GM12864 (cell line): ENCODE measurements around the gene ZNF223.

ENCODE experiments used
- DNase-seq: peaks from one replicate; pipeline ENCODE4 v3.0.0-alpha.2; 2011; ENCODE audit warnings: low read depth
- H3K4me3 ChIP-seq: 2 replicates; pipeline ENCODE4 v1.5.1; 2011; ENCODE audit warnings: mild to moderate bottlenecking, low read depth, low read length, control low read depth
- CTCF ChIP-seq: IDR thresholded peaks from 2 replicates; pipeline ENCODE4 v1.5.1; 2011; ENCODE audit warnings: low read depth, mild to moderate bottlenecking, moderate library complexity, low read length, control low read depth, inconsistent platforms; ENCODE audit errors: missing control alignments

ZNF223 gene

GRCh38 chr19:44010468-44010867 lies 41.4 kb upstream of the ZNF223 start:
- no peak overlapping the region for H3K4me3 ChIP-seq
- no peak for DNase-seq
- TF ChIP-seq CTCF, result no peak

- no peak overlapping the region for H3K4me3 ChIP-seq
- no peak for TF ChIP-seq CTCF
- no peak for DNase-seq
These were observed 32.3 kb upstream of the ZNF223 start for GRCh38 chr19:44019498-44019897.

DNA sequence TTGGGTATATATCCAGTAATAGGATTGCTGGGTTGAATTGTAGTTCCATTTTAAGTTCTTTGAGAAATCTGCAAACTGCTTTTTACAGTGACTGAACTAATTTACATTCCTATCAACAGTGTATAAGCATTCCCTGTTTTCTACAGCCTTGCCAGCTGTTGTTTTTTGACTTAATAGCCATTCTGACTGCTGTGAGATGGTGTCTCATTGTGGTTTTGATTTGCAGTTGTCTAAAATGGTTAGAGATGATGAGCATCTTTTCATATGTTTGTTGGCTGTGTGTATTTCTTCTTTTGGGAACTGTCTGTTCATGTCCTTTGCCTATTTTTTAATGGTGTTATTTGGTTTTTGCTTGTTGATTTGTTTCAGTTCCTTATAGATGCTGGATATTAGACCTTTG lies 30.6 kb upstream of the ZNF223 start:
- no peak for TF ChIP-seq CTCF
- no peak for DNase-seq
- no peak overlapping the region for H3K4me3 ChIP-seq

DNA sequence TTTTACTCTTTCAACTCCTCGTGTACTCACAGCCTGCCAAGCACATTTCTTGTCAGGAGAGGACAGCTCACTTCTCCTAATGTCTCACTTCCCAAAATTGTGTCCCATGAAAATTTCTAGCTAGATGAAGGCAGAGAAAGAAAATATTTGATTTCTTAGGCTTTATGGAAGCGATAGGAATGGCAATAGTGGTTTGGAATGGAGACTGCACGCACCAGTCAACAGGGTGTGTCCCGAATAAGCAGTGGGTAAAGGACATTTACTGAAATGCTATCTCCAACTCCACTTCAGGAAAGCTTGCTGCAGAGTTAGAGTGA lies 27.0 kb upstream of the ZNF223 start:
- TF ChIP-seq CTCF, result no peak
- no peak for DNase-seq
- H3K4me3 ChIP-seq, result peak overlapping the region; percentile 72; the same call in 1 of the 2 replicates

DNA sequence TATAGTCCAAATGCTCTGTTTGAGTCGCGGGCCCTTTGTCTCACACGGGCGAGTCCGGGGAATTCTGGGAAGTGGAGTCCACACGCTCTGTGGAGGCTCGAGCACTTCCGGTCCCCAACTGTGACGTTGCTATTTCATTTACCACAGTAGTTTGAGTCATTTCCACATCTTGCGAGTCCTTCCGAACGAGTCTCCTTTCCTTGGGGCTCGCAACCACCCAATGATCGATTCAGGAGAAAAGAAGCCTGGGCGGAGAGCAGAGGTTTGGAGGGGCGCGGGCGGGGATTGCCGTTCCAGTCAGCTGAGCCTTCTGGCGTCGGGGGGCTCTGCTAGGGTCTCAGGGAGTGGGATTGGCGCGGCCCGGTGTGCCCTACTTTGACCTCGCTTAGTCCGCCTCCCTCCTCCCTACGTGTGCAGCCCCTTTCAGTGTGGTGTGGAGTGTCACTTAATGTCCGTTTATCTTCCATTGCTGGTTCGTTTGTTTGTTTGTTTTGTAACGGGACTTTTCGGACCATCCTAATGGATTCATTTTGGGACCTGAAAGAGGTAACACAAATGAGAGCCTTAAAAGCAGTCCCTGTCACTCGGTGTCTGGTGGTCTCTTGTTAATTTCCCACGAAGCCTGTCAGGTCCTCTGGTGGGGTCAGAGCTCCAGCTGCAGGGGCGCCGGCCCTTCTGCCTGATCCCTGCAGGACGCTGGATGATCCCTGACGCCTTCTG lies 26.5 kb upstream of the ZNF223 start, which contains the start of gene ZNF222:
Gene ZNF222, plus strand, starts transcription at position 163 of the 720 bp plus-strand sequence. Its CDS starts 58 bp downstream, at position 221.
- peak; percentile 77 for DNase-seq
- TF ChIP-seq CTCF, result no peak

GRCh38 chr19:44026622-44027021 lies 25.2 kb upstream of the ZNF223 start:
- no peak for DNase-seq
- TF ChIP-seq CTCF, result no peak
- H3K4me3 ChIP-seq, result no peak overlapping the region

More for the DNA sequence above, 26.5 kb upstream of the ZNF223 start, which contains the start of gene ZNF222:
- H3K4me3 ChIP-seq, result peak within 1 kb of the TSS; percentile 72
